ENCODE measurements around the gene BTNL9. TPM values are rescaled to one million over a fixed set of nuclear protein-coding genes. Genes with fewer than 3 reads are reported as not detected.

Gene BTNL9
- total RNA-seq, 1 donor from 2014 or later = not detected

DNA sequence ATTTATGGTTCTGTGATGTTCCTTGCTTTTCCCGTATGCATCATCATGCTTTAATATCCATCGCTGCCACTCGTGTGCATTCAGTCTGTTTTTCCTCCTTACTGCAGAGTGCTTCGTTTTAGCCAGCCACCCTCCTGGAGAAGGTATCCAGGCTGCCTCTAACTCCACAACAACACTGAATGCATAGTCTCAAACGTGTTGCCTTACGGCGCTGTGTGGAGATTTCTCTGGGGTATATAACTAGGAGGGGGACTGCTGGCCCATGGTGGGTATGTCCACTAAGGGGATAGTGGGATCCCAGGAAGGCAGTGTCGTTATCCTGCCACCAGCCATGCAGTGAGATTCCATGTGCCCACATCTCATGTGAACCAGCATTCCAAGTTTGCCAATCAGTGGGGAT is 16.4 kb downstream of the BTNL9 start:
- no peak for TF ChIP-seq CTCF (IDR thresholded peaks at IDR 0.05; ENCODE audit: unreplicated experiment)
- H3K36me3 Mint-ChIP-seq (ENCODE audit: insufficient read depth) = no peaks in the 10 kb centered on the region
- H3K4me3 Mint-ChIP-seq (ENCODE audit: low read depth) = no peak overlapping the region
- H3K9me3 Mint-ChIP-seq (ENCODE audit: low read depth) = no peaks in the 10 kb centered on the region
- no peak overlapping the region for H3K27ac Mint-ChIP-seq
- DNase-seq (ENCODE audit: low spot score, unreplicated experiment) = no peak
- H3K27me3 Mint-ChIP-seq = peaks cover 89% of the 10 kb centered on the region
- H3K4me1 Mint-ChIP-seq (ENCODE audit: low read depth) = peaks cover 3% of the 10 kb centered on the region

DNA sequence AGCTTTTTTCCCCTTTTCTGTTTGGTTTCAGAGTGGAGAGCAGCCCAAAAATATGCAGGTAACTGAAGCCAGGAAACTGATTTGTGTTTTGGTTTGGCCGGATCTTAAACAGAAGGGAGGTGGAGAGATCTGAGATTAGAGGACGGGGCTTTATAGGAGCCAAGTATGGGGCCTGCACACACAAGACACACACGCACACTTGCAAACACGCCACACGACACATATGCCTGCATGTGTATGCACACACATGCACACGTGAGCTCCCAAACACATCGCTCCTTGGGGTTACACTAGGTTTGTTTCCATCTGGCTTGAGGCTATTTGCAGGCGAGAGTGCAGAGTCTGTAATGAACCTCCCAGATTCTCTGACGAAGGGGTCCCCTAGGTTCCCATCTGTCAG is 18.3 kb downstream of the BTNL9 start:
- no peaks in the 10 kb centered on the region for H3K9me3 Mint-ChIP-seq (ENCODE audit: low read depth)
- peaks cover 3% of the 10 kb centered on the region for H3K4me1 Mint-ChIP-seq (ENCODE audit: low read depth)
- H3K27ac Mint-ChIP-seq = no peak overlapping the region
- TF ChIP-seq CTCF (IDR thresholded peaks at IDR 0.05; ENCODE audit: unreplicated experiment) = no peak
- no peak for DNase-seq (ENCODE audit: low spot score, unreplicated experiment)
- no peak overlapping the region for H3K4me3 Mint-ChIP-seq (ENCODE audit: low read depth)
- no peaks in the 10 kb centered on the region for H3K36me3 Mint-ChIP-seq (ENCODE audit: insufficient read depth)
- H3K27me3 Mint-ChIP-seq = peaks cover 96% of the 10 kb centered on the region

DNA sequence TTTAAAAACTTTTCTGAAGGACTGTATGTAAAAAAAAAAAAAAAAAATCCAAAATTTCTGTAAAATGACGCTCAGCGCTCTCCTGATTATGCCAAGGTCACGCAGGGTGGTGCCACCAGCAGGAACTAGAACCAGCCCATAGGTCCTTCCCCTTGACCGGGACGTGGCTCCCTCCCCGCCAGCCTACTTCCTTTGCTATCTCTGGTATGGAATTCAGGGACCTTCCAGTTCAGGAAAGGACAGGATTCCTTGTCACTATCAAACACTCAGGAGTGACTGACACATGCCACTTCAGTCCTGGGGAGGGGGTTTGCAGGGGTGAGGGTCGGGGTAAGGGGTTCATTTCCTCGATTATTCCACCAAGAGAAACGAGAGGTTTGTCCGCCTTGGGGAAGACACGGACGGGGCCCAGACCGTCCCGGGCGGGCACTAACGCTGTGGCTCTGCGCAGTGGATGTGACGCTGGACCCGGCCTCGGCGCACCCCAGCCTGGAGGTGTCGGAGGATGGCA is 18.8 kb downstream of the BTNL9 start:
- Mint-ChIP-seq H3K27ac (no peak overlapping the region), H3K9me3 (ENCODE audit: low read depth) (no peaks in the 10 kb centered on the region), H3K27me3 (peaks cover 95% of the 10 kb centered on the region), H3K36me3 (ENCODE audit: insufficient read depth) (no peaks in the 10 kb centered on the region), H3K4me1 (ENCODE audit: low read depth) (no peaks in the 10 kb centered on the region), H3K4me3 (ENCODE audit: low read depth) (no peak overlapping the region)
- TF ChIP-seq CTCF (IDR thresholded peaks at IDR 0.05; ENCODE audit: unreplicated experiment) = no peak
- no peak for DNase-seq (ENCODE audit: low spot score, unreplicated experiment)

GRCh38 chr5:181059297-181060230 is 19.5 kb downstream of the BTNL9 start:
- H3K4me3 Mint-ChIP-seq (ENCODE audit: low read depth) = peak overlapping the region; percentile 47
- H3K36me3 Mint-ChIP-seq (ENCODE audit: insufficient read depth) = no peaks in the 10 kb centered on the region
- no peaks in the 10 kb centered on the region for H3K4me1 Mint-ChIP-seq (ENCODE audit: low read depth)
- no peak for TF ChIP-seq CTCF (IDR thresholded peaks at IDR 0.05; ENCODE audit: unreplicated experiment)
- H3K27me3 Mint-ChIP-seq = peaks cover 91% of the 10 kb centered on the region
- no peaks in the 10 kb centered on the region for H3K9me3 Mint-ChIP-seq (ENCODE audit: low read depth)
- H3K27ac Mint-ChIP-seq = no peak overlapping the region
- DNase-seq (ENCODE audit: low spot score, unreplicated experiment) = no peak

- H3K36me3 Mint-ChIP-seq (ENCODE audit: insufficient read depth) = no peaks in the 10 kb centered on the region
- no peaks in the 10 kb centered on the region for H3K9me3 Mint-ChIP-seq (ENCODE audit: low read depth)
- no peak overlapping the region for H3K27ac Mint-ChIP-seq
- no peak for TF ChIP-seq CTCF (IDR thresholded peaks at IDR 0.05; ENCODE audit: unreplicated experiment)
- H3K27me3 Mint-ChIP-seq = peaks cover 89% of the 10 kb centered on the region
- H3K4me1 Mint-ChIP-seq (ENCODE audit: low read depth) = no peaks in the 10 kb centered on the region
- no peak for DNase-seq (ENCODE audit: low spot score, unreplicated experiment)
- no peak overlapping the region for H3K4me3 Mint-ChIP-seq (ENCODE audit: low read depth)
Observed at GRCh38 chr5:181060231-181060590, 20.1 kb downstream of the BTNL9 start.

All from progenitor cell of endocrine pancreas (in vitro differentiated cells).